HG02884 (cell line): ENCODE data around the gene EFHD1.
"Not testable (repeated sequence)": the region's sequence is repeated elsewhere in the genome, so short reads cannot be mapped to it uniquely, and the experiment has no call there.

Experiments
- ATAC-seq: cut with Tn5 transposase; IDR thresholded peaks from one replicate; pipeline ENCODE4 v1.9.1; 2021; ENCODE audit warnings: mild to moderate bottlenecking, moderate library complexity; ENCODE audit not compliant: unreplicated experiment

The EFHD1 gene

GRCh38 chr2:232615339-232615738 is 18.1 kb upstream of the EFHD1 start:
- no peak for ATAC-seq

GRCh38 chr2:232621186-232621585 is 12.2 kb upstream of the EFHD1 start:
- no peak for ATAC-seq

GRCh38 chr2:232622563-232622962 is 10.8 kb upstream of the EFHD1 start:
- no peak for ATAC-seq

GRCh38 chr2:232623768-232624765 is 9.3 kb upstream of the EFHD1 start:
- no peak for ATAC-seq

- ATAC-seq, result no peak
These were observed 6.8 kb upstream of the EFHD1 start for GRCh38 chr2:232626584-232626983.

- ATAC-seq, result no peak
These were observed 4.8 kb upstream of the EFHD1 start for GRCh38 chr2:232628466-232629128.

- ATAC-seq, result no peak
These were observed 4.3 kb upstream of the EFHD1 start for GRCh38 chr2:232629129-232629475.

- ATAC-seq, result no peak
These were observed 1.0 kb upstream of the EFHD1 start for GRCh38 chr2:232632229-232632903.

GRCh38 chr2:232632904-232633412 is 446 bp upstream of the EFHD1 start:
- ATAC-seq, result no peak

GRCh38 chr2:232634206-232635150 is 1.1 kb downstream of the EFHD1 start:
- no peak for ATAC-seq

- not testable (repeated sequence) for ATAC-seq
These were observed 2.0 kb downstream of the EFHD1 start for GRCh38 chr2:232635376-232635775.

GRCh38 chr2:232635820-232636219 is 2.4 kb downstream of the EFHD1 start:
- no peak for ATAC-seq

- no peak for ATAC-seq
These were observed 3.5 kb downstream of the EFHD1 start for GRCh38 chr2:232636788-232637420.

GRCh38 chr2:232637866-232638583 is 4.6 kb downstream of the EFHD1 start:
- ATAC-seq, result no peak

GRCh38 chr2:232641153-232641848 is 7.9 kb downstream of the EFHD1 start:
- no peak for ATAC-seq

GRCh38 chr2:232643147-232643425 is 9.7 kb downstream of the EFHD1 start:
- ATAC-seq, result no peak

GRCh38 chr2:232643813-232644347 is 10.5 kb downstream of the EFHD1 start:
- no peak for ATAC-seq

GRCh38 chr2:232645061-232645460 is 11.7 kb downstream of the EFHD1 start:
- ATAC-seq, result no peak
